ENCODE results near the gene NRG3. TPM values are rescaled to one million over a fixed set of nuclear protein-coding genes. Genes with fewer than 3 reads are reported as not detected.

The NRG3 gene
- total RNA-seq, 2 experiments from 2014 or later, result not detected

DNA sequence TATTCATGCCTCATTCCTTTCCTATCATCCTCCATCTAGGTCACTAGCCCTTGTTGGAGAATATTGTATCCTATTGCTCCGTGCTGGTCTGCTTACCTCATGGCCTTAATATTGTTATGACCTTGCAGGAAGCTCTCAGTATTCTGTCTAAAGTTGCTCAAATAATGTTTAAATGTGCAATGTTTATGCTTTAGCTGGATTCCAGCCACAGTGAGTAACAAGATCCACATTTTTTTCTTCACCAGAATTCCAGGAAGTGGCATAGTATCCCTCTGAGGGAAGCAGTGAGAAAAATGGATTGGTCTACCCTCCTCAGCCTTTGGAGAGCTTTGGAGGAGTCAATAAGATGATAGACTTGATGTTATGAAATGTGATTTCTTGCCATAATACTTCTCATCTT, 402.6 kb downstream of the NRG3 start:
- POLR2A ChIA-PET, result no interaction called here
- Mint-ChIP-seq H3K4me1 (no peaks in the 10 kb centered on the region), H3K27ac (no peak overlapping the region), H3K9me3 (no peaks in the 10 kb centered on the region), H3K36me3 (no peaks in the 10 kb centered on the region), H3K27me3 (no peaks in the 10 kb centered on the region), H3K4me3 (no peak overlapping the region)
- no peak for DNase-seq
- no peak for ATAC-seq (ENCODE audit: low read depth)

DNA sequence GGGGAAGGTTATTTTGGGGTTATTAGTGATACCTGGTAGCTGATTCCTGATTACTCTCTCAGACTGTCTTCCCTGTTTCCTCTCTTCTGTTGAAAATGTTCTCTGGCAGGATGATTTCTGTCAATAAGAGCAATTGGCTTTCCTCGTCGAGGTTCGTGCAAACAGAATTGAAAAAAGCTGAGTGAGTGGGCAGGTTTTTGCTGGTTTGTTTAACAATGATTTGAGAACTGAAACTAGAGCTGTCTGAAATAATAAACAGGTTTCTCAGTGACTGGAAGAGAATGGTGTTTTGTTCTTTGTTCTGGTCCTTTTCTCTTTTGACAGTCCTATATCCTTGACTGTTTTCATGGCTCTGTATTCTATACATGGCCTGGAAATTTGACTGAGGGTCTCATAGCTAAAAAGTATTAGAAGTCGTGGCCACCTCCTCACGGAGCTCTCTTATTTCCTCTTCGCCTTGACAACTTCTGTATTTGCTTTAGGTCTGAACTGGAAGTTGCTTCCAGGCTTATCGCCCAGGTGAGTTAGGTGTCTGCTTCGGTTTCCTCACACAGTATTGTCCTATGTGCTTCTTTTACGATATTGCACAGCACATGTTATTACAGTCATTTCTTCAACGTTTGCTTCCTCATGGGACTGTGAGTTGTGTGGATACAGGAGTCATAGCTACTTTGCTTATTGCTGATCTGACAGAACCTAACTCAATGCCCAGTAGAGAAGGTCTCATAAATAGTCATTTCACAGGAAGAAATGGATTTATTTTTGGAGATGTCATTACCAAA, 403.6 kb downstream of the NRG3 start:
- POLR2A ChIA-PET, result no interaction called here
- H3K27me3 Mint-ChIP-seq, result no peaks in the 10 kb centered on the region

DNA sequence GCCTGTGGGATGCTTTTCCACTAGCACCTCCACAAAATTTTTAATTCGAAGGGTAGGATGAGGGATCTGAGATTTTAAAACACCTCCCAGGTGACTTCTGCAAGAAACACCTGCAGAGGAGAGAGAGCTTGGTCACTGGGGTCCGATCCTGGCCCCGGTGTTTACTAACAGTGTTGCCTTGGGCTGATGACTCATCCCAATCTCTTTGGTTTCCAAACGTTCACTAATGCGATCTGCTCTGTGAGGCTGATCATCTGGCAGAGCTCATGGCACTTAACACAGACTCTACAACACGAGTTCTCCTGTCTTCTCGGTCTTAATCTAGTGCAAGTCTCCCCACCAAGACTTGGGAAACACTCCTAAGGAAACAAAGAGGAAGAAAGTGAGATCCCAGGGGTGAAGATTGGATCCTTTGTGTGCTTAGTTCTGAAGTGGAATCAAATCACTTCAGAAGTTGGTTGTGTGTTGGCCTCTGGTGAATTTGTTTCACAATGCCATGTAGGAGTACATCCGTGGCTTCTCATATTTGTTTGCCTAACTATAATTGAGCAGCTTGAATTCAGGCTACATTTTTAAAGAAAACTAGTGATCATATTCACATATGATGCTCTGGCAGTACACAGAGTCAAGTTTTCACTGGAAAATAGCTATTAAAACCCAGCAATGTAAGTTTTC, 407.9 kb downstream of the NRG3 start:
- Mint-ChIP-seq H3K9me3 (no peaks in the 10 kb centered on the region), H3K27me3 (no peaks in the 10 kb centered on the region), H3K36me3 (no peaks in the 10 kb centered on the region), H3K4me3 (no peak overlapping the region), H3K4me1 (no peaks in the 10 kb centered on the region), H3K27ac (no peak overlapping the region)
- POLR2A ChIA-PET, result no interaction called here
- DNase-seq (no peak), ATAC-seq (ENCODE audit: low read depth) (no peak)

More for the DNA sequence above, 403.6 kb downstream of the NRG3 start:
- Mint-ChIP-seq H3K9me3 (no peaks in the 10 kb centered on the region), H3K27ac (no peak overlapping the region), H3K4me1 (no peaks in the 10 kb centered on the region), H3K4me3 (no peak overlapping the region), H3K36me3 (no peaks in the 10 kb centered on the region)
- ATAC-seq (ENCODE audit: low read depth), result no peak
- DNase-seq, result no peak

DNA sequence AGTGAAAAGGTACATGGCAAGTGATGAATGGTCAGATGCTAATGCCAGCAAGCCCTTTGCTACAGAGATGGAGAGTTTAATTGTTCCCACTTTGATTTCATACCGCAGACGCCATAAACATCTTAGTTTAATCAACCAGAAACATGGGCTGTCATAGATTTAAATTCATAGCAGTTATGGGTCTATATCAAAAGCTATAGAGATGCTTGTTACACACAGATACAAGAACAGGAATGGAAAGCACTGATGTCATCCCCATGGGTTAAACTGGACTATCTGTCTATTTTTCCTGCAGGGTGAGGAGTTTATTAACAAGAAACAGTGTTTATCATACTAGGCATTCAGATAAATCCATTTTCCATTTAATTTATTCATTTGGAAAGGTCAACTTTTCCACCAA, 409.2 kb downstream of the NRG3 start:
- Mint-ChIP-seq H3K27ac (no peak overlapping the region), H3K4me1 (no peaks in the 10 kb centered on the region), H3K27me3 (no peaks in the 10 kb centered on the region), H3K36me3 (no peaks in the 10 kb centered on the region), H3K4me3 (no peak overlapping the region), H3K9me3 (no peaks in the 10 kb centered on the region)
- POLR2A ChIA-PET, result no interaction called here
- DNase-seq (no peak), ATAC-seq (ENCODE audit: low read depth) (no peak)

DNA sequence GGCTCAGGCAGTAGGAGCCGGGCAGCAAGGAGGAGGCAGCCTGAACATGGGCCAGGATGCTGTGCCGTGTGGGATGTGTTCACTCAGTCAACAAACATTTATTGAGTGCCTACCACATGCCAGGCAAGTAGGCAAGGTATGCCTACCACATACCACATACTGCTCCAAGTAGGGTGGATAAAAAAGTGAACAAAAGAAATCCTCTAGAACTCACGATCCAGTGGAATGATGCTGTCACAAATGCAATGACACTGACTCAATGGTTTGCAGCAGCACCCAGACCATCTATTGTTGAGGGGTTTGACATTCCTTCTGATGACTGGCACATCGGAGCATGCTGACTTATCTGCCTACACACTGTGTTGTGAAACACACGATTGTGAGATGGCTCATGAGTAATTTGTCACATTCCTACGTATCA, 413.5 kb downstream of the NRG3 start:
- DNase-seq (no peak), ATAC-seq (ENCODE audit: low read depth) (no peak)
- POLR2A ChIA-PET, result no interaction called here
- H3K27ac Mint-ChIP-seq, result no peak overlapping the region
- H3K4me1 Mint-ChIP-seq, result no peaks in the 10 kb centered on the region
- no peak overlapping the region for H3K4me3 Mint-ChIP-seq
- no peaks in the 10 kb centered on the region for H3K9me3 Mint-ChIP-seq
- H3K27me3 Mint-ChIP-seq, result no peaks in the 10 kb centered on the region
- no peaks in the 10 kb centered on the region for H3K36me3 Mint-ChIP-seq

DNA sequence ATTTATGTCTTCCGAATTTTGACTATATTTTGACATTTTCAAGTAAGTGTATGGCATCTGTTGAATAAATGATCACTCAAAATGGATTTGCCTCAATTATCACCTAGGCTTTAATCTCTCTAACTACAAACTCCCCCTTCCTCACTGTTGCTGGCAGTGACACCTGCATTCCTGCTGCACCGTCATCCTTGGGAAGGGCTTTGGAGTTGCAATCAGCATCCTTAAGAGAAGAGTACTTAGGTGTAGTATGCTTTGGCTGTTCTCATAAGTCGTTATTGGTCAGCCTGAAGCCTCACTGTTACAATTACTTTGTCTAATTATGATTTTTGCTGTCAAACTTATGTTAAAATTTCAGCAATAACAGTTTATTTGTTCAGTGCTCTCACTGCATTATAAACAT, 415.0 kb downstream of the NRG3 start:
- Mint-ChIP-seq H3K9me3 (no peaks in the 10 kb centered on the region), H3K4me3 (no peak overlapping the region), H3K36me3 (no peaks in the 10 kb centered on the region), H3K27me3 (no peaks in the 10 kb centered on the region), H3K27ac (no peak overlapping the region), H3K4me1 (no peaks in the 10 kb centered on the region)
- DNase-seq, result no peak
- POLR2A ChIA-PET, result no interaction called here
- ATAC-seq (ENCODE audit: low read depth), result no peak

DNA sequence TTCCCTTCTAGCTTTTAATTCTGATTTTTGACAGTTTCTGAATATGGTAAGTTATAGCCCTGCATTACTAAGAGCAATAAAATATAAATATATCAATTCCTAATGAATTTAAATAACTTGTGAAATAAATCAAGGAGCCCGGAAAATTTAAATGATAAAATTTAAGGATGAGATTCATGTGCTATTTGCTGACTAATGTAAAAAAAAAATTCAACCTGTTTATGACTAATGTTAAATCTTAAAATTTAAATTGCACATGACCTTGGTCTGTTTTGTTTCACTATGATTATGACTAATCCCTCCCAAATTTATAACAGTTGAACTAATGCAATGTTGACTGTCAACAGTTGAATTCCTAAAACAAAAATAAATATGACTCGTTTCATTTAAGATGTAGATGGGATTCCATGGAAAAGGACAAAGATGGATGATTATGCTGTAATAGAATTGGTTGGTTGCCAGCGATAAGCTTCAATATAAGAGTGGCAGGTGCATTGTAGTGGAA, 419.9 kb downstream of the NRG3 start:
- POLR2A ChIA-PET, result no interaction called here
- H3K4me3 Mint-ChIP-seq, result no peak overlapping the region
- ATAC-seq (ENCODE audit: low read depth) (no peak), DNase-seq (no peak)
- H3K9me3 Mint-ChIP-seq, result peaks cover 4% of the 10 kb centered on the region
- no peaks in the 10 kb centered on the region for H3K4me1 Mint-ChIP-seq
- H3K27me3 Mint-ChIP-seq, result no peaks in the 10 kb centered on the region
- no peak overlapping the region for H3K27ac Mint-ChIP-seq
- H3K36me3 Mint-ChIP-seq, result no peaks in the 10 kb centered on the region

DNA sequence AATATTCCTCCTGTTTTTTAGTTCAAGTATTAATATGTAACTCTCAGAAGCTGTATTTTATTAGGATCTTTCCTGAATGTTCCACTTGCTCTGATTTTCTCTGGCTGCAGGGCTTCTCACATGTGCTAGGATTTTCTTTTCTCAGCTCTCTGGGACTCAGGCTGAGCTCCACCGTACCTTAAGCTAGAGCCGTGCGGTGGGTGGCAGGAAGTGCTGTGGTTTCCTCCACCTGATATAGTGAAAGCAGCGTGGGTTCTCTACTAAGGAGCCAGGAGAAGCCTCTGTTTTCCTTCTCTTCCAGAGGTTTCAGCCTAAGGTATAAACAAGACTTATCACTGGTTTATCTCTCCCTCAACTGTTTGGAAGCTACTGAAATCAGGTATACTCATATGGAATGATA, 433.6 kb downstream of the NRG3 start:
- POLR2A ChIA-PET, result no interaction called here

DNA sequence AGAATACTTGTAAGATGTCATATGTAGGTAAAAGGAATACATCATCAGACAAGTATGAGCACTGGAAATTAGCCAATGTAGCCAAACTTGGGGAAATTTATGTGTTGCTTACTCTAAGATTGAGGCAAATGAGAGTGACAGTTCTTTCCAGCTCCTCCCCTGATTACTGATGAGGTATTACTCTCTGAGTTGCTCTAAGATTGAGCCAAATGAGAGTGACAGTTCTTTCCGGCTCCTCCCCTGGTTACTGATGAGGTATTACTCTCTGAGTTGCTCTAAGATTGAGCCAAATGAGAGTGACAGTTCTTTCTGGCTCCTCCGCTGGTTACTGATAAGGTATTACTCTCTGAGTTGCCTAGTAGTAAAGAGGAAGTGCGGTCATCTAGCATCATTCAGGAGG, 435.8 kb downstream of the NRG3 start:
- ATAC-seq (ENCODE audit: low read depth), result no peak

More for the DNA sequence above, 433.6 kb downstream of the NRG3 start:
- no peak overlapping the region for H3K27ac Mint-ChIP-seq
- DNase-seq, result no peak
- no peaks in the 10 kb centered on the region for H3K9me3 Mint-ChIP-seq
- H3K36me3 Mint-ChIP-seq, result no peaks in the 10 kb centered on the region
- peak; percentile 42 for ATAC-seq (ENCODE audit: low read depth)
- no peaks in the 10 kb centered on the region for H3K27me3 Mint-ChIP-seq
- H3K4me1 Mint-ChIP-seq, result peaks cover 4% of the 10 kb centered on the region
- H3K4me3 Mint-ChIP-seq, result no peak overlapping the region

DNA sequence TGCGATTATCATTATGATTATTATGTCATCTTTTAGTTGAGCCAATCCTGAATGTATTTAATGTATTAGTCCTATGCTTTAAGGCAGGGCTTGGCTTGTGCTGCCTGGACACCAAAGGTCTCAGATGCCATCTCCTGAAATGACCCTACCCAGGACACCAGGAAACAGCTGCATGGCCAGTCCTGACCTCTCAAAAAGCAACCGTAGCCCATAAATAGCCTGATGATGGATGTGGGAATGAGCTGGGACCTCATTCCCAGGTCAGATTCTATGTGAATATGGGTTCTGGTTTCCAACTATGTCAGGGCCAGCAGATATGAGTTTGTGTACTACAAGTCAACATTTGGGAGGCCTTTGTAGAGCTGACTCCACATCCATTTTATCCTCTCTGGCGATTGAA, 438.4 kb downstream of the NRG3 start:
- DNase-seq (no peak), ATAC-seq (ENCODE audit: low read depth) (no peak)
- POLR2A ChIA-PET, result no interaction called here
- H3K27ac Mint-ChIP-seq, result no peak overlapping the region
- H3K4me3 Mint-ChIP-seq, result no peak overlapping the region
- peaks cover 4% of the 10 kb centered on the region for H3K9me3 Mint-ChIP-seq
- H3K36me3 Mint-ChIP-seq, result no peaks in the 10 kb centered on the region
- H3K27me3 Mint-ChIP-seq, result no peaks in the 10 kb centered on the region
- peaks cover 4% of the 10 kb centered on the region for H3K4me1 Mint-ChIP-seq

More for the DNA sequence above, 435.8 kb downstream of the NRG3 start:
- H3K9me3 Mint-ChIP-seq, result peaks cover 2% of the 10 kb centered on the region
- peaks cover 4% of the 10 kb centered on the region for H3K4me1 Mint-ChIP-seq
- no peak for DNase-seq
- no peak overlapping the region for H3K27ac Mint-ChIP-seq
- H3K27me3 Mint-ChIP-seq, result no peaks in the 10 kb centered on the region
- H3K36me3 Mint-ChIP-seq, result no peaks in the 10 kb centered on the region
- POLR2A ChIA-PET, result no interaction called here
- H3K4me3 Mint-ChIP-seq, result no peak overlapping the region

DNA sequence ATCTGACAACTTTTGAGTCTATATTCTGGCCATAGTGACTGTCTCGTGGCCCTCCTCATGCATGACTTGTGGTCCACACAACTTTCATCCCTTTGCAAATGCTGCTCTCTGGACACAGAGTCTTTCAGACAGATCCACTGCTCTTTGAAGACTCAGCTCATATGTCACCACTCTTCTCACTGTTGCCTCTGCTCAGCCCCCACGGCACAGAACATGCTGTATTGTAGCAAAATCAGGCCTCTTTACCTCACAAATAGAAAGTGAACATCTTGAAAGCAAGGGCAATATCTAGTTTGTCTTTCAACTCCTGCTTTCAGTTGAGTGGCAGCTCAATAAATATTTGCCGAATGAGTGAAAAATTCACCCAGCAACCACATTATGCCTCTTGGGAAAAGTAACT, 443.5 kb downstream of the NRG3 start:
- no peak overlapping the region for H3K27ac Mint-ChIP-seq
- H3K4me1 Mint-ChIP-seq, result no peaks in the 10 kb centered on the region
- H3K27me3 Mint-ChIP-seq, result no peaks in the 10 kb centered on the region
- peaks cover 4% of the 10 kb centered on the region for H3K9me3 Mint-ChIP-seq
- no peaks in the 10 kb centered on the region for H3K36me3 Mint-ChIP-seq
- ATAC-seq (ENCODE audit: low read depth), result no peak
- POLR2A ChIA-PET, result no interaction called here
- no peak for DNase-seq
- no peak overlapping the region for H3K4me3 Mint-ChIP-seq

DNA sequence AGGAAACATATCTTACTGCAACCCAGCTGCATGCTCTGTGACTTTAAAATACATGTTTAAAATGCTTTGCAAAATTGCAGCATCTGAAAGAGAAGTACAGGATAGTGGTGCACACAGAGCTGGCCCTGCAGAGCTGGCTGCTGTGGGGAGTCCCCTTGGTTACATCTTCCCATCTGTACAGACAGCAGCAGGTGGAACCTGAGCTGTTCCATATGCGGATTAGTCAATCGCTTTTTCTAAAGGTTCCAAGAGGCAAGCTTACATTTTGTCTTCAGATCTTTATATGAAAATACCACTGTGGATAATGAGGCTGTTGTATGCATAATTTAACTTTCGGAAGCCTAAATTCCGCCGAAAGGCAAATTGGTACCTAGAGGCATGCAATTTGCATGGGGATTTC, 444.1 kb downstream of the NRG3 start:
- Mint-ChIP-seq H3K9me3 (peaks cover 3% of the 10 kb centered on the region), H3K4me3 (no peak overlapping the region), H3K36me3 (no peaks in the 10 kb centered on the region), H3K4me1 (no peaks in the 10 kb centered on the region), H3K27ac (no peak overlapping the region), H3K27me3 (no peaks in the 10 kb centered on the region)
- ATAC-seq (ENCODE audit: low read depth), result no peak
- DNase-seq, result no peak
- POLR2A ChIA-PET, result no interaction called here

DNA sequence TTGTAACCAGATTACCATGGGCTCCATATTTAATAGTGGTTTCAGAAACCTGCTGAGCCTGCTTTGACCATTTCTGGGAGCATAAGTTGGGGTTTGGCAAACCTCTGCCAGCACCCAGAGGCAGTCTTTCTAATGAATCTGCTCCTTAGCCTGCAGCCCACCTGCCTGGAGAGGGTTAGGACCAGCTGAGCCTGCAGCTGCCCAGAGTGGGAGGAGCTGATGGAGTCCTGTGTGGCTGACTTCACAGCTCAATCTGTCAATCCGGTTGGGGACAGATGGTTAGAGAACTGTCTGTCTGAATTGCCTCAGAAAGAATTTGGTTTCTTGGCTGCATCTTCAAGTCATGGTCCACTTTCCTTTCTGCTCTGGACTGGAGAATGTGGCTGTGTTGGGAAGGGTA, 444.6 kb downstream of the NRG3 start:
- Mint-ChIP-seq H3K27me3 (no peaks in the 10 kb centered on the region), H3K27ac (no peak overlapping the region), H3K4me3 (no peak overlapping the region), H3K9me3 (peaks cover 1% of the 10 kb centered on the region), H3K36me3 (no peaks in the 10 kb centered on the region), H3K4me1 (no peaks in the 10 kb centered on the region)
- DNase-seq (no peak), ATAC-seq (ENCODE audit: low read depth) (no peak)
- POLR2A ChIA-PET, result no interaction called here

DNA sequence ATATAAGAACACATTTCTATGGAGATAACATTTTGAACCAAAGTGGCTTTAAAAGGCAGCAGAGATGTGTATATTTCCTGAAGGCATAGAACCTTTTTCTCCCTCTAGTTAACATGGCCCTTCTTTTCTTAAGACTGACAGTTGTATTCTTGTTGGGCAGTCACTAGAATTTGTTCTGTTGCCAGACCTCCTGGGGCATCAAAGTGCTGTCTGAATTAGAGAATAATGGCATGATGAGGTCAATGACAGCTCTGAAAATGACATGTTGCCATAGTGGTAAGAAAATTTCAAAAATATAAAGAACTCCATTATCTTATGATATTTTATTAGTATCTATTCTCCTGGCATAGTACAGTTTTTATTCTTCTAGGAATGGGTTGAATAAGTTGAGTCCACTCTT, 446.7 kb downstream of the NRG3 start:
- H3K27me3 Mint-ChIP-seq, result no peaks in the 10 kb centered on the region
- H3K4me1 Mint-ChIP-seq, result no peaks in the 10 kb centered on the region
- no peak for ATAC-seq (ENCODE audit: low read depth)
- POLR2A ChIA-PET, result no interaction called here
- no peak overlapping the region for H3K27ac Mint-ChIP-seq
- no peaks in the 10 kb centered on the region for H3K36me3 Mint-ChIP-seq
- no peak for DNase-seq
- H3K9me3 Mint-ChIP-seq, result peaks cover 1% of the 10 kb centered on the region
- H3K4me3 Mint-ChIP-seq, result no peak overlapping the region

Data from activated naive CD8-positive, alpha-beta T cell treated with anti-CD3 and anti-CD28 coated beads, Interleukin-2, amount 10 ng/mL, durations not matched to agents 7 days and 5 days (primary cell).